HG03159 (cell line): ENCODE results near the gene NFS1.
"Not testable (repeated sequence)": the region's sequence is repeated elsewhere in the genome, so short reads cannot be mapped to it uniquely, and the experiment has no call there.

ENCODE experiments used
- ATAC-seq: cut with Tn5 transposase; IDR thresholded peaks from one replicate; pipeline ENCODE4 v1.9.1; 2021; ENCODE audit warnings: mild to moderate bottlenecking, moderate library complexity; ENCODE audit not compliant: unreplicated experiment

The NFS1 gene

GRCh38 chr20:35710039-35710438, 10.9 kb upstream of the NFS1 start:
- no peak for ATAC-seq

- ATAC-seq, result no peak
These were observed 10.1 kb upstream of the NFS1 start for GRCh38 chr20:35709259-35709658.

GRCh38 chr20:35708502-35708901, 9.3 kb upstream of the NFS1 start:
- ATAC-seq, result no peak

GRCh38 chr20:35706591-35707529, 7.7 kb upstream of the NFS1 start:
- ATAC-seq, result not testable (repeated sequence)

- ATAC-seq, result not testable (repeated sequence)
These were observed 6.7 kb upstream of the NFS1 start for GRCh38 chr20:35705894-35706293.

- ATAC-seq, result no peak
These were observed 5.5 kb upstream of the NFS1 start for GRCh38 chr20:35704514-35705261.

- no peak for ATAC-seq
These were observed 3.9 kb upstream of the NFS1 start for GRCh38 chr20:35702824-35703695.

GRCh38 chr20:35702051-35702823, 3.1 kb upstream of the NFS1 start:
- ATAC-seq, result no peak

GRCh38 chr20:35700625-35701148, 1.5 kb upstream of the NFS1 start:
- no peak for ATAC-seq

GRCh38 chr20:35699957-35700624, 939 bp upstream of the NFS1 start:
- ATAC-seq, result no peak

- ATAC-seq, result peak; percentile 12
These were observed 640 bp downstream of the NFS1 start for GRCh38 chr20:35698298-35699126.

- no peak for ATAC-seq
These were observed 1.4 kb downstream of the NFS1 start for GRCh38 chr20:35697696-35698297.

GRCh38 chr20:35695978-35696377, 3.2 kb downstream of the NFS1 start:
- ATAC-seq, result no peak

- ATAC-seq, result no peak
These were observed 3.9 kb downstream of the NFS1 start for GRCh38 chr20:35695245-35695749.

- ATAC-seq, result no peak
These were observed 8.9 kb downstream of the NFS1 start for GRCh38 chr20:35690265-35690664.

GRCh38 chr20:35686872-35687271, 12.3 kb downstream of the NFS1 start:
- not testable (repeated sequence) for ATAC-seq

GRCh38 chr20:35685368-35685767, 13.8 kb downstream of the NFS1 start:
- not testable (repeated sequence) for ATAC-seq

- ATAC-seq, result no peak
These were observed 17.2 kb downstream of the NFS1 start for GRCh38 chr20:35681960-35682359.
